Endothelial cell of umbilical vein (primary cell): ENCODE measurements around the gene ZNF407. TPM values are rescaled to one million over a fixed set of nuclear protein-coding genes. Genes with fewer than 3 reads are reported as not detected.

Experiments
- BruUV-seq: library from RNA; stranded (reverse); fragments of 400-500 nt; replicated peaks from 2 replicates; lab custom pipeline; 2021; lab: Mats Ljungman, UMichigan
- CTCF ChIA-PET: fragments of 300-600, 350-600 bp; sonication (Branson Sonifier 250); formaldehyde crosslinking; loops from one replicate; lab custom pipeline; 2021; ENCODE audit warnings: antibody characterized with exemption, inconsistent platforms; lab: Charles Lee
- POLR2A ChIA-PET: fragments of 300-600, 350-600 bp; sonication (Branson Sonifier 250); formaldehyde crosslinking; loops from one replicate; lab custom pipeline; 2021; ENCODE audit warnings: antibody characterized with exemption, inconsistent platforms; lab: Charles Lee
- DNase-seq: peaks from one replicate; pipeline ENCODE4 v3.0.0-alpha.2; 2011; ENCODE audit warnings: low read depth, low spot score
- FAIRE-seq: peaks from 2 replicates; lab custom pipeline; 2011; peaks lifted over from hg19 to GRCh38; lab: Jason Lieb, UNC
- H2AFZ ChIP-seq: 2 replicates; pipeline ENCODE4 v1.6.0; 2012; ENCODE audit warnings: low read depth, low read length, control low read depth, inconsistent platforms
- H3K27ac ChIP-seq: 2 replicates; pipeline ENCODE4 v1.5.1; 2011; ENCODE audit warnings: low read depth, mild to moderate bottlenecking, control low read depth, low read length, moderate library complexity; ENCODE audit not compliant: insufficient read depth
- H3K27me3 ChIP-seq, 2 experiments: 2 replicates each; pipeline versions ENCODE4 v1.6.0 to v1.6.1; 2011; ENCODE audit warnings: low read length in 2 of 2, mixed read lengths in 1 of 2; ENCODE audit not compliant: control insufficient read depth in 2 of 2, insufficient read depth in 2 of 2
- H3K36me3 ChIP-seq, 2 experiments: 2 replicates in 1 of 2; 3 replicates in 1 of 2; pipeline ENCODE4 v1.5.1; 2011; ENCODE audit warnings: low read length in 2 of 2, mild to moderate bottlenecking in 1 of 2, moderate library complexity in 1 of 2; ENCODE audit not compliant: control insufficient read depth in 2 of 2, insufficient read depth in 2 of 2; ENCODE audit errors: extremely low read depth in 1 of 2
- H3K4me1 ChIP-seq: 3 replicates; pipeline ENCODE4 v1.5.1; 2011; ENCODE audit warnings: mild to moderate bottlenecking, low read length; ENCODE audit not compliant: control insufficient read depth, insufficient read depth; ENCODE audit errors: extremely low read depth
- H3K4me2 ChIP-seq: 2 replicates; pipeline ENCODE4 v1.6.1; 2011; ENCODE audit warnings: low read length, control low read depth, mixed read lengths; ENCODE audit not compliant: insufficient read depth
- H3K4me3 ChIP-seq, 3 experiments: fragments of 200-600 bp in 1 of 3; sonication (generic), shearing (Covaris generic) in 1 of 3; replicated peaks in 1 of 3; 2 replicates each; pipeline ENCODE4 v1.5.1; 2011 to 2016; ENCODE audit warnings: control low read depth in 3 of 3, low read length in 3 of 3, mild to moderate bottlenecking in 2 of 3, inconsistent platforms in 1 of 3, low read depth in 1 of 3, moderate library complexity in 1 of 3; ENCODE audit not compliant: insufficient read depth in 1 of 3
- H3K79me2 ChIP-seq: 2 replicates; pipeline ENCODE4 v1.6.0; 2012; ENCODE audit warnings: low read length, inconsistent platforms; ENCODE audit not compliant: control insufficient read depth, insufficient read depth
- H3K9ac ChIP-seq: replicated peaks from 2 replicates; pipeline ENCODE3; 2011; ENCODE audit warnings: low read length, control low read depth; ENCODE audit not compliant: insufficient read depth; ENCODE audit errors: extremely low read depth
- H3K9me1 ChIP-seq: replicated peaks from 3 replicates; pipeline ENCODE4 v1.6.0; 2011; ENCODE audit warnings: mild to moderate bottlenecking, low read length; ENCODE audit not compliant: control insufficient read depth, insufficient read depth; ENCODE audit errors: extremely low read depth
- H3K9me3 ChIP-seq: replicated peaks from 2 replicates; pipeline ENCODE4 v1.5.1; 2012; ENCODE audit warnings: low read length, inconsistent platforms; ENCODE audit not compliant: control insufficient read depth, insufficient read depth
- H4K20me1 ChIP-seq: replicated peaks from 2 replicates; pipeline ENCODE3; 2011; ENCODE audit warnings: mild to moderate bottlenecking, low read length; ENCODE audit not compliant: control insufficient read depth, insufficient read depth; ENCODE audit errors: extremely low read depth
- EZH2 ChIP-seq: IDR thresholded peaks from 2 replicates; pipeline ENCODE4 v1.6.1; 2012; ENCODE audit warnings: borderline replicate concordance, low read depth, mild to moderate bottlenecking, moderate library complexity, low read length, inconsistent platforms; ENCODE audit not compliant: severe bottlenecking
- FOS ChIP-seq: IDR thresholded peaks from 2 replicates; pipeline ENCODE4 v1.6.1; 2011; ENCODE audit warnings: mild to moderate bottlenecking, low read length, moderate library complexity, borderline replicate concordance; ENCODE audit not compliant: insufficient read depth
- GATA2 ChIP-seq: IDR thresholded peaks from 2 replicates; pipeline ENCODE4 v1.7.0; 2011; ENCODE audit warnings: low read depth, mild to moderate bottlenecking, moderate library complexity, mixed read lengths, low read length; ENCODE audit not compliant: insufficient read length, insufficient read depth
- JUN ChIP-seq: IDR thresholded peaks from 2 replicates; pipeline ENCODE4 v1.6.1; 2011; ENCODE audit warnings: borderline replicate concordance, low read depth; ENCODE audit not compliant: insufficient read length, insufficient read depth
- MYC ChIP-seq: IDR thresholded peaks from one replicate; pipeline ENCODE4 v1.6.1; 2011; ENCODE audit warnings: mild to moderate bottlenecking, low read depth, low read length
- POLR2A ChIP-seq: IDR thresholded peaks from 2 replicates; pipeline ENCODE4 v1.6.1; 2012; ENCODE audit warnings: low read depth, mild to moderate bottlenecking, control low read depth, low read length
- dilution Hi-C: fragments of 300-500 bp; cut with MboI; formaldehyde crosslinking; loops from one replicate; pipeline ENCODE4 v1.15.0; 2019; ENCODE audit warnings: low sequenced_read_pairs; ENCODE audit not compliant: extremely low pct_ligation_motif_present
- intact Hi-C: fragments of 100-400 bp; cut with micrococcal nuclease; formaldehyde crosslinking; loops from one replicate; pipeline ENCODE4 v1.10.0; 2022
- polyA plus RNA-seq, 4 experiments: library from polyadenylated mRNA; depleted of rRNA in 3 of 4; stranded (reverse) in 3 of 4; unstranded in 1 of 4; fragments of >200 nt; gene quantifications; 2 replicates each; pipeline versions ENCODE4 v1.2.1 to v1.2.3, GENCODE V29; 2011 to 2012; ENCODE audit warnings: missing spikeins in 1 of 4
- total RNA-seq: library from RNA; stranded (reverse); gene quantifications from 2 replicates; pipeline ENCODE4 v1.2.3, GENCODE V29; 2021
- TF ChIP-seq, protein P1 (sequence below), 2 donors: IDR thresholded peaks; 1 replicate in 1 of 2; 2 replicates in 1 of 2; pipeline ENCODE4 v1.5.1; 2011; ENCODE audit warnings: low read length in 2 of 2, mild to moderate bottlenecking in 2 of 2, moderate library complexity in 2 of 2, control low read depth in 1 of 2, inconsistent platforms in 1 of 2, low read depth in 1 of 2; ENCODE audit not compliant: insufficient read depth in 1 of 2; ENCODE audit errors: extremely low read depth in 1 of 2

Gene ZNF407
- total and polyA plus RNA-seq, 2 donors (not counting 3 experiments of a cell fraction or from before 2014, with no cell fraction given) = 3.8 to 20.1 TPM

- no peaks in the 10 kb centered on the region for H3K9me3 ChIP-seq
- H3K9me1 ChIP-seq = no peaks in the 10 kb centered on the region
- POLR2A ChIA-PET = no interaction called here
- no peak for FAIRE-seq
- H3K4me3 ChIP-seq = no peak overlapping the region
- peak; percentile 64 for DNase-seq
- no peaks in the 10 kb centered on the region for H3K79me2 ChIP-seq
- no peaks in the 10 kb centered on the region for H4K20me1 ChIP-seq
- no TSS peak for BruUV-seq
- H3K4me2 ChIP-seq = no peak overlapping the region
- dilution Hi-C loops = no loop called here
- TF ChIP-seq, protein P1, sequence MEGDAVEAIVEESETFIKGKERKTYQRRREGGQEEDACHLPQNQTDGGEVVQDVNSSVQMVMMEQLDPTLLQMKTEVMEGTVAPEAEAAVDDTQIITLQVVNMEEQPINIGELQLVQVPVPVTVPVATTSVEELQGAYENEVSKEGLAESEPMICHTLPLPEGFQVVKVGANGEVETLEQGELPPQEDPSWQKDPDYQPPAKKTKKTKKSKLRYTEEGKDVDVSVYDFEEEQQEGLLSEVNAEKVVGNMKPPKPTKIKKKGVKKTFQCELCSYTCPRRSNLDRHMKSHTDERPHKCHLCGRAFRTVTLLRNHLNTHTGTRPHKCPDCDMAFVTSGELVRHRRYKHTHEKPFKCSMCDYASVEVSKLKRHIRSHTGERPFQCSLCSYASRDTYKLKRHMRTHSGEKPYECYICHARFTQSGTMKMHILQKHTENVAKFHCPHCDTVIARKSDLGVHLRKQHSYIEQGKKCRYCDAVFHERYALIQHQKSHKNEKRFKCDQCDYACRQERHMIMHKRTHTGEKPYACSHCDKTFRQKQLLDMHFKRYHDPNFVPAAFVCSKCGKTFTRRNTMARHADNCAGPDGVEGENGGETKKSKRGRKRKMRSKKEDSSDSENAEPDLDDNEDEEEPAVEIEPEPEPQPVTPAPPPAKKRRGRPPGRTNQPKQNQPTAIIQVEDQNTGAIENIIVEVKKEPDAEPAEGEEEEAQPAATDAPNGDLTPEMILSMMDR (IDR thresholded peaks at IDR 0.05; ENCODE audit: extremely low read depth in 1 of 2, insufficient read depth in 1 of 2, low read depth in 1 of 2, low read length in 2 of 2) = no peak
- TF ChIP-seq MYC (no peak), GATA2 (no peak), EZH2 (no peak), FOS (no peak), JUN (no peak), POLR2A (no peak)
- CTCF ChIA-PET = interaction anchor here (1.3 to 1.7 kb wide), 2 partner anchors 11 to 14 kb away, joined by 4 read pairs; no protein-coding TSS in a partner anchor
- H3K9ac ChIP-seq = no peak overlapping the region
- H2AFZ ChIP-seq = no peak overlapping the region
- peaks cover 3% of the 10 kb centered on the region for H3K4me1 ChIP-seq
- H3K27me3 ChIP-seq = no peaks in the 10 kb centered on the region
- no peaks in the 10 kb centered on the region for H3K36me3 ChIP-seq
- intact Hi-C loops = loop anchor here (5.0 kb wide), 1 partner anchor 120 kb away; no protein-coding TSS in a partner anchor
- H3K27ac ChIP-seq = no peak overlapping the region
These were observed 124.6 kb downstream of the ZNF407 start for GRCh38 chr18:74722237-74722636.
